AML-193 (cell line): Measurements from ENCODE around the gene ZNF366.
"Not testable (repeated sequence)": the region's sequence is repeated elsewhere in the genome, so short reads cannot be mapped to it uniquely, and the experiment has no call there.

Experiments
- DNase-seq, 2 experiments: peaks; one replicate each; lab custom pipeline; 2025; lab: John Stamatoyannopoulos, UW

The ZNF366 gene

GRCh38 chr5:72439192-72439591, 68.0 kb downstream of the ZNF366 start:
- DNase-seq = no peak

DNA sequence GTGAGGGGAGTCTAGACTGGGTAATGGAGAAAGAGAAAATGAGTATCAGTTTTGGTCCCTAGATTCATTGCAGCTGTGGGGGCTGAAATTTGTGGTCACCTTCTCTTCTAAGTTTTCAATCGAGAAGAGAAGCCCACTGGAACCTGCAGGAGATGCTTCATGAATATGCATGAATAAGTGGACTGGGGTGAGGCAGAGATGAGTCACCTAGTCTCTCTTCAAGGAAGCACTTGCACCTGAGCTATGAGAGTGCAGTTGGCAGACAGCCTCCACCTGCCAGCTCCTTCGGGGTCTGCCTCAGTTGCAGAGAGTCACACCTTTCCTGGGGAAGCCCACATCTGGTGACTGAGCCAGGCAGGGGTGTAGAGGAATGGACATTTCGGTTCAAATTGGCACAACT, 69.1 kb downstream of the ZNF366 start:
- DNase-seq = no peak

GRCh38 chr5:72436796-72437471, 70.3 kb downstream of the ZNF366 start:
- DNase-seq = no peak

GRCh38 chr5:72434781-72435437, 72.3 kb downstream of the ZNF366 start:
- DNase-seq = no peak

GRCh38 chr5:72434056-72434780, 73.0 kb downstream of the ZNF366 start:
- DNase-seq = no peak

DNA sequence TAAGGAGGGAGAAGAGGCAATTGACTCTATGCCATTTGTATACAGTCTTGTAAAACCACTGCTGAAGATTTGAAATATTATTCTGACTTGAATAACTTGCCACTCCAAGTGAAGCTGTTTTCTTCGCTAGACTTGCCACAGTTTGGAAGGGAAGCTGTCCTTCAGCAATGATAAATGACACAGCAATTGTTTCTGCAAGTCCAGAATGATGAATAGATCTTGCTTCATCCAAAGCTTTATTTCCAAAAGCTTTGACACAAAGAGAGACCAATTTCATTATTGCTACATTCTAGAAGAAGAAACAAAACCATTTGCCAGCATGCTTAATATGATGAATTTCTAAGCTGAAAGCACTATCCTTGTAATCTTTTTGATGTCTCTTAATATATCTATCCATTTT, 73.7 kb downstream of the ZNF366 start:
- no peak for DNase-seq

DNA sequence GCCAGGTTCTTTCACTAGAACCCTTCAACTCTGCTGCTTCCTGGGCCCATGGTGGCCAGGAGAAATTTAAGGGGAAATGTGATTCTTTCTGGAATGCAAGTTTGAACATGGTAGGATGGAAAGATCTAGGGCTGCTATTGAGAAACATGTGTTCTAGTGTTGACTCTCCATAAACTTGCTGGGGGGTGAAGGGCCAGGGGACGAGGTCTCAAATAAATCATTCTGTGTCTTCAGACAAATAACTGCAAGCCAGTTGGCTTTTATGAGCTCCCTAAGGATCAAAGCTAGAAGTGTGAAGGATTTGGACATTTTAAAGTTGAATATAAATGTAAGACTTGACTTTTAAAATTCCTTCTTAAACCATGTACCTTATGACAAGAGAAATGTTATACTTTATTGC, 78.5 kb downstream of the ZNF366 start:
- no peak for DNase-seq

GRCh38 chr5:72427488-72428437, 79.4 kb downstream of the ZNF366 start:
- DNase-seq = no peak

DNA sequence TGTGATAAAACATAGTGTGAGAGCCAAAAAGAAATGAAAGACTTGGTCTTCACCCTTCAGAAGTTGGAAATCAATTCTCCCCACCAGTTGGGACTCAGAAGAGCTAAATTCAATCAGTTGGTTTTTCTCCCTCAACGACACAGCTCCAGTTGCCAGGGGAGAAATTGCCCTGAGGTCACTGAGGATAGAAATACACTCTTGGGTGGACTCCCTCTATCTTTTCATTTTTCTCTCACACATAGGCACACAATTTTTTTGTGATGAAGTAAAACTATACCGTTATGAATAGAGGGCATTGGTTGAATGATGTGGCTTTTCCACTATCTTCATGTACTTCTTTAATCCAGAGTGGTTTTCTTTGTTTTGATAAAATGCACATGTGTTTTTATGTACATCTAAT, 80.2 kb downstream of the ZNF366 start:
- no peak for DNase-seq

GRCh38 chr5:72426019-72426418, 81.2 kb downstream of the ZNF366 start:
- DNase-seq = no peak

DNA sequence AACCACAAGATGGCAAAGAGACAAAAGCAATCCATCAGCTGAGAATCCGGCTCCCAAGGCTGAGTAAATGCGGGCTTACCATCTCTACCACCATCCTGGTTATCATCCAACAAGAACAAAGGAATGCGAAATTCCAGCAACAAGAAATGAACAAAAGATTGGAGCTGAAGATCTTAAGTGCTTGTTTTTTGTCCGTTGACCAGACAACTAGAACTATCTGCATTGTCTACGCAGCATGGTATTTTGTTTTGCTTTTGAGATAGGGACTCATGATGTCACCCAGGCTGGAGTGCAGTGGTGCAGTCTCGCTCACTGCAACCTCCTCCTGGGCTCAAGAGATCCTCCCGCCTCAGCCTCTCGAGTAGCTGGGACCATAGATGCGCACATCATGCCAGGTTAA, 88.9 kb downstream of the ZNF366 start:
- no peak for DNase-seq

DNA sequence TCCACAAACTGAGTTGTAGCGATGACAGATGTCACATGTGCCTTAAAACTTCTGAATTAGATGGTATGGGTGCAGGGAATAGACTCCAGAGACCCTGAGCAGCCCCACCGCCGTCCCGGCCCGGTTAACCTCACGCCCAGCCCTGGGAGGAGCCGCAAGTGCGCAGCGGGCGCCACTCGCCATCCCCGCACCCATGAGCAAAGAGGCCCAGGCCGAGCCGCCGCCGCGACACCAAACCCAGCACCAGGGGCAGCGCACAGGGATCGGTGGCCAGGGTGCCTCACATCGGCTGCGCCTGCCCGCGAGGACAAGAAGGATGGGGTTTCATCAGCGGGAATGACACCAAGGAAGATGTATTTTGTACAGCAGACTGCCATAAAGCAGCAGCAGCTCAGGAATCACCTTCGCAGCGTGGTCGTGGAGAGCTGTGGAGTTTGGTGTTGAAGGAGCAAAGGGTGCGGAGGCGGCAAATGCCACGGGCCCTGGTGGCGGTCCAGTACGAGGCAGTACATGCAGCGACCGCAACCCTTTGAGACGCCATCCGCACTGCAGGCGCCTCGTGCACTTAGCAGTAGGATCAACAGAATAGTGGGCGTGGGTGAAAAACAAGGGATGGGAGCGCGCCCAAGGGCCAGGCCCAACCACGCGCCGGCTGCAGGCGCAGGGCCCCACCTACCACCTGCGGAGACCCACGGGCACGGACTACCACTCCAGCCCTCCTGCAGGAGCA, 89.7 kb downstream of the ZNF366 start:
- no peak for DNase-seq

DNA sequence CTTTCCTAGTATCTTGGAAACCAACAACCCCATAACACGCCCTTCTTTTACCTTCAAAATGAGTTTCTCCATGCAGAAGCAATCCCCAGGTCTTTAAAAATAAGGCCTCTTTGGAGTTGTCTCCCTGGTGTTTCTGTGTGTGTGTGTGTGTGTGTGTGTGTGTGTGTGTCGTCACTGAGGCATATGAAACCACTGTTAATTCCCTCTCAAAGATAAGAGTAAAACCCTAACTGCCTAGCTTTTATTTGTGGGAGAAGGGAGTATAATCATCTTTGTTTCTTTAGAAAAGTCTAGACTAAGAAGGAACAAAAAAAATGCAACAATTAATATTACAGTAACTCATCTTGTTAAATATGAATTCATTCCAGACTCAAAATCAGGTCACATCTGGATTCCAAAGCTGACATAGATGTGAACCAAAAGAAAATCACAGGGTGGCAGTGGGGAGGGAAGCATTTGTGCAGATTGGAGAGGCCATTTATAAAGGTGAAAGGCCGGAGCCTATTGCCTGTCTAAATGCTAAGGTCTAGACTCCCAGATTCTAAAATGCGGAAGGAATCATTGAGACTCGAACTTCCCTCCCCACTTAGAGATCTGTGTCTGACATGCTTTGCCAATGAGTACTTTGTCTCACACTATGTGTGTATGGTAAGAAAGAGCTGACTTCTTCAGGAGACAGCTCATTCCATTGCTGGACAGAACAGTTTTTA, 91.4 kb downstream of the ZNF366 start:
- no peak for DNase-seq

GRCh38 chr5:72412283-72413055, 94.7 kb downstream of the ZNF366 start:
- DNase-seq = no peak

DNA sequence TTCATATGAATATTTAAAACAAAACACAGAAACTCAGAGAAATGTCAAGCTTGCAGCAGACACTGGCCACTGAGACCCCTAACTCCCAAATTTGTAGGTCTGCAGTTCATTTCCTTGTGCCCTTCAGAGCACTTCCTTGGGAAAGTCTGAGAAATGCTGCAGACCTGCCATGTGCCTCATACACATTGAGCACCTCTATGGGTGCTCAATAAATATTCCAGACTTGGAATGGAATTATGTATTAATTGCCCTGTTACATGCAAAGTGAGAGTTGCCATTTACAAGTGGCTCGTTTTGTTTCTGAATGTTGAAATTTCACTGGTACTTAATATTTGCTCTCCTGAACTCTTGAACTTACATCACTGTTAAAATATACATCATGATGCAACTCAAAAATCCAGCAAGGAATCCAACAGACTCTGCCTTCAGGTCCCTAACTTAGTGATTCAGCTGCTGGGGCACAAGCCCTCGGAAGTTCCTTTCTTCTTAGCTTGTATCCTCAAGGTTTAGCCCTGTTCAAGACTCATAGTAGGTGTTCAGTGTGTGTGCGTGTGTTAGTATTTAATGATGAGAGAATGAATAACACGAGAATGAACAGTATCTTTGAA, 96.4 kb downstream of the ZNF366 start:
- no peak for DNase-seq

- DNase-seq = no peak
Measured at GRCh38 chr5:72408603-72409002, 98.6 kb downstream of the ZNF366 start.

DNA sequence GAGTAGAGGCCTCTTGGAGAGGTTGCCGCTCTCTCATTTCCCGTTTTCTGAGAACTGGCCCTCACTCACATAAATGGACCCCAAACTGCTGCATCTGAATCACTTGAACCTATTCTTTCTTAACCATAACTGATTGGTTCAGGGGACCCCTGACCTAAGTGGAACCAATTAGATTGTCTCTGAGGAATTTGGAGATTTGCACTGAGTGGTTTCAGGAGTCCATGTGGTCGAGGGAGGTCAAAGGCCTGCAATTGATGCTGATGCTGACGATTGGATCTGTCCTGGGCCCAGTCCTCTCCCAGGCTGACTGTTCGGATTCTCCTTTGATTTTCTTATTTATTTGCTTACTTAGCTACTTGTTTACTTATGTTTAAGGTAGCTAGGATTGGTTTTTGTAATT, 99.1 kb downstream of the ZNF366 start:
- no peak for DNase-seq

- DNase-seq = no peak
Measured at GRCh38 chr5:72407541-72407940, 99.7 kb downstream of the ZNF366 start.

- no peak for DNase-seq
Measured at GRCh38 chr5:72407078-72407477, 100.1 kb downstream of the ZNF366 start.

DNA sequence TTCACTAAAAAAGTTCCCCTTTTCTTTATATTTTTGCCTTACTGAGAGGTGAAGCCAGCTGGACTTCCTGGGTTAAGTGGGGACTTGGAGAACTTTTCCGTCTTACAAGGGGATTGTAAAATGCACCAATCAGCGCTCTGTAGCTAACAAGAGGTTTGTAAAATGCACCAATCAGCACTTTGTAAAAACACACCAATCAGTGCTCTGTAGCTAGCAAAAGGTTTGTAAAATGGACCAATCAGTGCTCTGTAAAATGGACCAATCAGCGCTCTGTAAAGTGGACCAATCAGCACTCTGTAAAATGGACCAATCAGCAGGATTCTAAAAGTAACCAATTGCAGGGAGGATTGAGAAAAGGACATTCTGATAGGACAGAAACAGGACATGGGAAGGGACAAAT, 102.4 kb downstream of the ZNF366 start:
- not testable (repeated sequence) for DNase-seq
